PC-3 (cell line): Measurements from ENCODE around the gene GPR63. TPM values are rescaled to one million over a fixed set of nuclear protein-coding genes. Genes with fewer than 3 reads are reported as not detected.

Source experiments
- ATAC-seq: fragments of 200-7000 bp; cut with Tn5 transposase; 2 replicates; pipeline ENCODE4 v1.9.1; 2020; ENCODE audit warnings: mild to moderate bottlenecking, moderate library complexity
- BruUV-seq: library from RNA; stranded (reverse); fragments of 400-500 nt; replicated peaks from 2 replicates; lab custom pipeline; 2021; lab: Mats Ljungman, UMichigan
- CTCF ChIA-PET: fragments of 300-600 bp; sonication (Branson Sonifier 250); formaldehyde crosslinking; loops from one replicate; lab custom pipeline; 2022; ENCODE audit warnings: antibody characterized with exemption; lab: Charles Lee
- POLR2A ChIA-PET: fragments of 300-600 bp; sonication (Branson Sonifier 250); formaldehyde crosslinking; loops from one replicate; lab custom pipeline; 2022; ENCODE audit warnings: antibody characterized with exemption; ENCODE audit not compliant: unreplicated experiment; lab: Charles Lee
- DNase-seq: peaks from one replicate; pipeline ENCODE4 v3.0.0-alpha.2; 2015
- H2AFZ ChIP-seq: fragments of 300-600 bp; sonication (generic); 2 replicates; pipeline ENCODE4 v1.6.0; 2016; ENCODE audit warnings: antibody characterized with exemption, low read length
- H3F3A ChIP-seq: fragments of 300-600 bp; sonication (generic); one replicate; pipeline ENCODE4 v1.6.0; 2017; ENCODE audit warnings: antibody characterized with exemption, low read length, control low read depth, mild to moderate bottlenecking; ENCODE audit not compliant: unreplicated experiment
- H3K27ac ChIP-seq: fragments of 300-600 bp; sonication (generic); 2 replicates; pipeline ENCODE4 v1.5.1; 2016; ENCODE audit warnings: mild to moderate bottlenecking, low read length
- H3K27me3 ChIP-seq: fragments of 300-600 bp; sonication (generic); 2 replicates; pipeline ENCODE4 v1.6.1; 2016; ENCODE audit warnings: low read length, mixed read lengths
- H3K36me3 ChIP-seq: fragments of 300-600 bp; sonication (generic); 2 replicates; pipeline ENCODE4 v1.6.1; 2016; ENCODE audit warnings: low read depth, mixed run types, low read length, mixed read lengths
- H3K4me1 ChIP-seq: fragments of 300-600 bp; sonication (generic); 2 replicates; pipeline ENCODE4 v1.5.1; 2016; ENCODE audit warnings: low read length; ENCODE audit not compliant: insufficient read depth
- H3K4me2 ChIP-seq: fragments of 300-600 bp; sonication (generic); 2 replicates; pipeline ENCODE4 v1.6.0; 2016; ENCODE audit warnings: low read length
- H3K4me3 ChIP-seq: fragments of 300-600 bp; sonication (generic); 2 replicates; pipeline ENCODE4 v1.5.1; 2016; ENCODE audit warnings: mild to moderate bottlenecking, low read length, mixed read lengths
- H3K79me2 ChIP-seq: fragments of 300-600 bp; sonication (generic); 2 replicates; pipeline ENCODE4 v1.6.1; 2017; ENCODE audit warnings: low read length, mixed read lengths
- H3K9ac ChIP-seq: fragments of 300-600 bp; sonication (generic); 2 replicates; pipeline ENCODE4 v1.6.0; 2016; ENCODE audit warnings: mild to moderate bottlenecking, low read length
- H3K9me2 ChIP-seq: fragments of 300-600 bp; sonication (generic); replicated peaks from 2 replicates; pipeline ENCODE4 v1.6.1; 2016; ENCODE audit warnings: mixed run types, low read length, mixed read lengths
- H3K9me3 ChIP-seq: fragments of 300-600 bp; sonication (generic); 2 replicates; pipeline ENCODE4 v1.6.1; 2016; ENCODE audit warnings: low read length, mixed read lengths
- H4K20me1 ChIP-seq: fragments of 300-600 bp; sonication (generic); 2 replicates; pipeline ENCODE4 v1.6.1; 2016; ENCODE audit warnings: low read length, mixed read lengths
- CTCF ChIP-seq: fragments of 300-600 bp; sonication (generic); conservative IDR thresholded peaks from 2 replicates; pipeline ENCODE4 v1.5.1; 2017; ENCODE audit warnings: antibody characterized with exemption, low read depth, mild to moderate bottlenecking, low read length
- EZH2 ChIP-seq: fragments of 300-600 bp; sonication (generic); IDR thresholded peaks from one replicate; pipeline ENCODE4 v1.6.1; 2017; ENCODE audit warnings: antibody characterized with exemption, mild to moderate bottlenecking, low read length; ENCODE audit not compliant: unreplicated experiment
- EZH2phosphoT487 ChIP-seq: fragments of 300-600 bp; sonication (generic); IDR thresholded peaks from 2 replicates; pipeline ENCODE4 v1.6.1; 2018; ENCODE audit warnings: mild to moderate bottlenecking, antibody characterized with exemption, low read length, borderline replicate concordance
- intact Hi-C: fragments of 100-400 bp; cut with micrococcal nuclease; formaldehyde crosslinking; loops from 2 replicates; pipeline ENCODE4 v1.9.0; 2023
- total RNA-seq: library from RNA; depleted of rRNA; stranded (reverse); fragments of >200 nt; gene quantifications from 2 replicates; pipeline ENCODE4 v1.2.3, GENCODE V29; 2014

The GPR63 gene
- total RNA-seq, 1 experiment from 2014 or later = 0.07 TPM

GRCh38 chr6:96814625-96815024 lies 22.7 kb downstream of the GPR63 start:
- Histone ChIP-seq H3K36me3 (no peaks in the 10 kb centered on the region), H3K4me1 (no peaks in the 10 kb centered on the region), H3F3A (no peaks in the 10 kb centered on the region), H3K4me3 (no peak overlapping the region), H3K4me2 (no peak overlapping the region), H3K27ac (no peak overlapping the region), H3K9me3 (no peaks in the 10 kb centered on the region), H3K9ac (no peak overlapping the region), H4K20me1 (no peaks in the 10 kb centered on the region), H2AFZ (no peak overlapping the region), H3K9me2 (no peaks in the 10 kb centered on the region), H3K79me2 (no peaks in the 10 kb centered on the region), H3K27me3 (no peaks in the 10 kb centered on the region)
- TF ChIP-seq CTCF = no peak
- TF ChIP-seq EZH2 = no peak
- TF ChIP-seq EZH2phosphoT487 = no peak
- CTCF ChIA-PET = no interaction called here
- ATAC-seq = no peak
- POLR2A ChIA-PET = no interaction called here
- BruUV-seq = no TSS peak
- intact Hi-C loops = no loop called here
- no peak for DNase-seq

DNA sequence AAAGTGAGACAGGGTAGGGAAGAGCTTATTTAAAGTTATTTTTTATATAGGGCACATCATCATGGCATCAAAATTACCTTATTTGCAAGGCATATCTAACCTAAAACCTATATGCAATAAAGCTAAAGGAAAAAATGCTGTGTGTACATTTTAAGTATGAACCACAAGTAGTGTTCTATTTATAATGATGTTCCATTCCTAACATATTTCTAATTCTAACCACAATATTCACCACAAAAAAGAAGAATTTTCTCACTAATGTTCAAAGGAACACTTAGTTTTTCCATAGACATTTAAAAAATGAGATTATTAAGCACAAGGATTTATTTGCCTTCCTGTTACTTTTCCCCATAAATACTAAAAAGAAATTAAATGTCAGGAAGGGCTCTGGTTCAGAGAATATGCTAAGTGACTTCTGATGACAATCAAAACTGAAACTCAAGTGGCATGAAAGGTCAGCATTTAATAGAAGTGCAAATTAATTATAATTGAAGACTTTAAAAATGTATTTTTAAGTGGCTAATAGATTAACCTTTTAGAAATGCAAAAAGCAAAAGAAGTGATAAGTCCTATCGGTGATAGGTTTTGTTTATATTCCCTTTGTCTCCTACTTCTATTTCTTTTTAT lies 25.1 kb downstream of the GPR63 start:
- H3K36me3 ChIP-seq = no peaks in the 10 kb centered on the region
- no peak overlapping the region for H3K9ac ChIP-seq
- no peak for ATAC-seq
- no peaks in the 10 kb centered on the region for H3F3A ChIP-seq
- no peaks in the 10 kb centered on the region for H3K4me1 ChIP-seq
- no peak for TF ChIP-seq EZH2
- TF ChIP-seq CTCF = no peak
- TF ChIP-seq EZH2phosphoT487 = no peak
- no peak overlapping the region for H3K4me2 ChIP-seq
- H3K79me2 ChIP-seq = no peaks in the 10 kb centered on the region
- H3K27ac ChIP-seq = no peak overlapping the region
- BruUV-seq = no TSS peak
- no peaks in the 10 kb centered on the region for H3K27me3 ChIP-seq
- CTCF ChIA-PET = no interaction called here
- H3K9me2 ChIP-seq = no peaks in the 10 kb centered on the region
- POLR2A ChIA-PET = no interaction called here
- no peaks in the 10 kb centered on the region for H4K20me1 ChIP-seq
- DNase-seq = no peak
- intact Hi-C loops = no loop called here
- H3K9me3 ChIP-seq = no peaks in the 10 kb centered on the region
- H2AFZ ChIP-seq = no peak overlapping the region
- no peak overlapping the region for H3K4me3 ChIP-seq

GRCh38 chr6:96811670-96812069 lies 25.6 kb downstream of the GPR63 start:
- Histone ChIP-seq H3K4me1 (no peaks in the 10 kb centered on the region), H3K27ac (no peak overlapping the region), H3K79me2 (no peaks in the 10 kb centered on the region), H3K9me3 (no peaks in the 10 kb centered on the region), H3F3A (no peaks in the 10 kb centered on the region), H3K27me3 (no peaks in the 10 kb centered on the region), H3K36me3 (no peaks in the 10 kb centered on the region), H3K9me2 (no peaks in the 10 kb centered on the region), H3K4me2 (no peak overlapping the region), H3K9ac (no peak overlapping the region), H2AFZ (no peak overlapping the region), H4K20me1 (no peaks in the 10 kb centered on the region), H3K4me3 (no peak overlapping the region)
- intact Hi-C loops = no loop called here
- DNase-seq (no peak), ATAC-seq (no peak)
- ChIA-PET POLR2A (no interaction called here), CTCF (no interaction called here)
- BruUV-seq = no TSS peak
- TF ChIP-seq CTCF (no peak), EZH2 (no peak), EZH2phosphoT487 (no peak)
